ENCODE measurements around the gene ASNS. TPM values are rescaled to one million over a fixed set of nuclear protein-coding genes. Genes with fewer than 3 reads are reported as not detected.
"Not testable (repeated sequence)": the region's sequence is repeated elsewhere in the genome, so short reads cannot be mapped to it uniquely, and the experiment has no call there.

The ASNS gene, protein sequence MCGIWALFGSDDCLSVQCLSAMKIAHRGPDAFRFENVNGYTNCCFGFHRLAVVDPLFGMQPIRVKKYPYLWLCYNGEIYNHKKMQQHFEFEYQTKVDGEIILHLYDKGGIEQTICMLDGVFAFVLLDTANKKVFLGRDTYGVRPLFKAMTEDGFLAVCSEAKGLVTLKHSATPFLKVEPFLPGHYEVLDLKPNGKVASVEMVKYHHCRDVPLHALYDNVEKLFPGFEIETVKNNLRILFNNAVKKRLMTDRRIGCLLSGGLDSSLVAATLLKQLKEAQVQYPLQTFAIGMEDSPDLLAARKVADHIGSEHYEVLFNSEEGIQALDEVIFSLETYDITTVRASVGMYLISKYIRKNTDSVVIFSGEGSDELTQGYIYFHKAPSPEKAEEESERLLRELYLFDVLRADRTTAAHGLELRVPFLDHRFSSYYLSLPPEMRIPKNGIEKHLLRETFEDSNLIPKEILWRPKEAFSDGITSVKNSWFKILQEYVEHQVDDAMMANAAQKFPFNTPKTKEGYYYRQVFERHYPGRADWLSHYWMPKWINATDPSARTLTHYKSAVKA
- total RNA-seq, result 10 to 100 TPM in 1 of 2 donors, 1 to 10 TPM in 1; 1.9 to 14.8 TPM
- 1 to 10 TPM; 2.2 to 7.2 TPM for polyA plus RNA-seq

DNA sequence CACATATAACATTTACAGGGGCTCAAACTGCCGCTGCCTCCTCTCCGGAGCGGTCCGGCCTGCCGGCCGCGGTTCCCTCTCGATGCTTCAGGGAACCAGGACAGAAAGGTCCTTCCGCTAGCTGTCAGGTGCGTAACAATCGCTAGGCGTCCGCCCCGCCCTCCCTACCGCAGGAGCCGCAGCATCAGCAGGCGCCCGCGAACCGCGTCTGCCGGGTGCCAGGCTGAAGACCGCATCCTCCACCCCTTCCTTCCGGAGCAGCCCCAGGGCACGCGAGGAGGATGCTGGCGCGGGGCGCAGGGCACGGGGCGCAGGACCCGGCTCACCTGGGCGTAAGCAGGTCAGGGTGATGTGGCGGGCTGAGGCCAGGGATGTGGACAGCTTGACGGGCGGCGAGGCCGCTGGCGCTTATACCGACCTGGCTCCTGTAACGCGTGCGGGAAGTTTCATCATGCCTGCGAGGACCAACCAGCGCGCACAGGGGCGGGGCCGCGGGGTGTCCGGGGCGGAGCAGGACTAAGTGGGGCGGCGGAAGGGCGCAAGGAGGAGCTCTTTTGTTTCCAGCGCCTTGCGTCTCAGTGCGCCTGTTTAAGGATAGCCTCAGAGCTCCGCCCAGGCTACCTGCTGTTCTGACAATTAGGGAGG is at the start of gene ASNS:
Gene ASNS, minus strand, starts transcription at position 384 of the 645 bp plus-strand sequence. CDS start 3,252 bp downstream, outside the sequence.
- TF ChIP-seq, protein P1, sequence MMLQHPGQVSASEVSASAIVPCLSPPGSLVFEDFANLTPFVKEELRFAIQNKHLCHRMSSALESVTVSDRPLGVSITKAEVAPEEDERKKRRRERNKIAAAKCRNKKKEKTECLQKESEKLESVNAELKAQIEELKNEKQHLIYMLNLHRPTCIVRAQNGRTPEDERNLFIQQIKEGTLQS (IDR thresholded peaks at IDR 0.05), result peak; percentile 58
- peak; percentile 38 for TF ChIP-seq SP1 (IDR thresholded peaks at IDR 0.05)
- TF ChIP-seq RXRA (IDR thresholded peaks at IDR 0.05), result peak in 1 of 2 donors; percentile 25
- no peak for TF ChIP-seq NR2F2 (IDR thresholded peaks at IDR 0.05)
- TF ChIP-seq FOXA2 (IDR thresholded peaks at IDR 0.05), result no peak
- WGBS, result 3% methylated on average over 58 of the region's 58 CpGs
- H3K9me3 ChIP-seq (ENCODE audit: control insufficient read depth in 4 of 4, low read length in 3 of 4), result no peaks in the 10 kb centered on the region
- H3K27ac ChIP-seq (ENCODE audit: low read depth in 1 of 2, low read length in 2 of 2), result peak within 1 kb of the TSS in 1 of 2 donors; percentile 2
- H3K36me3 ChIP-seq (ENCODE audit: control insufficient read depth in 4 of 4, insufficient read depth in 3 of 4, low read depth in 1 of 4, low read length in 3 of 4), result no peaks in the 10 kb centered on the region
- peaks cover 0 to 8% (median 4%) of the 10 kb centered on the region in 4 donors for H3K4me1 ChIP-seq (ENCODE audit: control insufficient read depth in 4 of 4, insufficient read depth in 4 of 4, low read length in 3 of 4)
- DNase-seq (ENCODE audit: low spot score), result peak; percentile 82
- peak within 1 kb of the TSS; percentile 3 to 7 for H3K9ac ChIP-seq (ENCODE audit: low read depth in 1 of 2, low read length in 2 of 2)
- H3K4me3 ChIP-seq (ENCODE audit: low read depth in 1 of 3, low read length in 3 of 3), result peak within 1 kb of the TSS; percentile 15 to 55 (median 51)
- peaks cover 0 to 2% (median 0%) of the 10 kb centered on the region in 4 donors for H3K27me3 ChIP-seq (ENCODE audit: control insufficient read depth in 4 of 4, insufficient read depth in 4 of 4, low read length in 3 of 4)

DNA sequence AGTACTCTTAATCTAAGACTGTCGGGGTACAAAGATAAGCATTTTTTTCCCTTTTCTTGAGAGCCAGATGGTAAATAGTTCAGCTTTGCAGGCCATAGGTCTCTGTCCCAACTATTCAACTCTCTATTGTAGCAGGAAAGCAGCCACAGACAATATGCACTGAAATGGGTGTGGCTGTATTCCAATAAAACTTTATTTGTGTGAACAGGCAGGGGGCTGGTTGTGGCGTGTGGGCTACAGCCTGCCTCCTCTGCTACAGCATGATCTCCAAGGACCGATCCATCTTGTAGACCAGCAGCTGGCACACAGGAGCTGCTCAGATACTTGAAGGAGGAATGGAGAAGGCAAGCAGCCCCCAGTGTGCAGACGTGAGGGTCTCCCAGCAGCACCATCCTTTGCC is 49.0 kb upstream of the ASNS start:
- H3K9ac ChIP-seq (ENCODE audit: low read depth in 1 of 2, low read length in 2 of 2); H3K4me3 ChIP-seq (ENCODE audit: low read depth in 1 of 3, low read length in 3 of 3); H3K4me1 ChIP-seq (ENCODE audit: control insufficient read depth in 4 of 4, insufficient read depth in 4 of 4, low read length in 3 of 4); H3K27me3 ChIP-seq (ENCODE audit: control insufficient read depth in 4 of 4, insufficient read depth in 4 of 4, low read length in 3 of 4); H3K36me3 ChIP-seq (ENCODE audit: control insufficient read depth in 4 of 4, insufficient read depth in 3 of 4, low read depth in 1 of 4, low read length in 3 of 4); DNase-seq (ENCODE audit: low spot score); H3K9me3 ChIP-seq (ENCODE audit: control insufficient read depth in 4 of 4, low read length in 3 of 4); H3K27ac ChIP-seq (ENCODE audit: low read depth in 1 of 2, low read length in 2 of 2): not testable (repeated sequence)
- 91% methylated on average over 4 of the region's 4 CpGs for WGBS

DNA sequence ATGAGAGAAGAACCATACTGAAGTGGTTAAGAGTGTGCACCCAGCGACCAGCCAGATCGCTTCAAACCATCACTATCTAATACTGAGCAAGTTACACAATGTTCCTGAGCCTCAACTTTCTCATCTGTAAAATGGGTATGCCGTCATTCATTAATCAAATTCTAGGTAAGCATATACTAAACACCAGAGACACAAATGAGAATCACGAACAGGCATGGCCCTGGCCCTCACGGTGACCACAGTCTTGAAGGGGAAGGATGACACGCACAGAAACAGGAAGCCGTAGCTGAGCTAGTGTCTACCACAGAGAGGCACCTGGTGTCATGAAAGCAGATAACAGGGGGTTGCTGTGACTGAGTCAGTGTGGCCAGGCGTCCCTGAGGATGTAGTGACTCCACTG is 43.1 kb upstream of the ASNS start:
- H3K9me3 ChIP-seq (ENCODE audit: control insufficient read depth in 4 of 4, low read length in 3 of 4); DNase-seq (ENCODE audit: low spot score); H3K36me3 ChIP-seq (ENCODE audit: control insufficient read depth in 4 of 4, insufficient read depth in 3 of 4, low read depth in 1 of 4, low read length in 3 of 4); H3K27ac ChIP-seq (ENCODE audit: low read depth in 1 of 2, low read length in 2 of 2); H3K27me3 ChIP-seq (ENCODE audit: control insufficient read depth in 4 of 4, insufficient read depth in 4 of 4, low read length in 3 of 4); H3K4me3 ChIP-seq (ENCODE audit: low read depth in 1 of 3, low read length in 3 of 3); H3K9ac ChIP-seq (ENCODE audit: low read depth in 1 of 2, low read length in 2 of 2); H3K4me1 ChIP-seq (ENCODE audit: control insufficient read depth in 4 of 4, insufficient read depth in 4 of 4, low read length in 3 of 4): not testable (repeated sequence)
- WGBS, result 91% methylated on average over 7 of the region's 8 CpGs

DNA sequence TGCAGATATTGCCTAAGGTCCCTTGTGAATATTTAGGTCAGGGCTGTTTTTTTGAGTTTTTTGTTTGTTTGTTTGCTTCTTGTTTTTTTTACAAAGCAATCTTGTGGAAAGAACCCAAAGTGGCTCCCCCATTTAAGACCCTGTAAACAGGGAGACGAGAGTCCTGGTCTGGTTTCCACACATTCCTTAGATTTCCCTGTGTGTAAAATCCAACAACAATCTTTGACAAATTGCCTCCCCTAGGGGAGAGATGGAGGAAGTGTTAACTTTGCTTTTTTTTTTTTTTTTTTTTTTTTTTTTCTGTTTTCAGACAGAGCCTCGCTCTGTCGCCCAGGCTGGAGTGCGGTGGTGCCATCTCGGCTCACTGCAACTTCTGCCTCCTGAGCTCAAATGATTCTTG is 40.1 kb upstream of the ASNS start:
- DNase-seq (ENCODE audit: low spot score), result not testable (repeated sequence)

DNA sequence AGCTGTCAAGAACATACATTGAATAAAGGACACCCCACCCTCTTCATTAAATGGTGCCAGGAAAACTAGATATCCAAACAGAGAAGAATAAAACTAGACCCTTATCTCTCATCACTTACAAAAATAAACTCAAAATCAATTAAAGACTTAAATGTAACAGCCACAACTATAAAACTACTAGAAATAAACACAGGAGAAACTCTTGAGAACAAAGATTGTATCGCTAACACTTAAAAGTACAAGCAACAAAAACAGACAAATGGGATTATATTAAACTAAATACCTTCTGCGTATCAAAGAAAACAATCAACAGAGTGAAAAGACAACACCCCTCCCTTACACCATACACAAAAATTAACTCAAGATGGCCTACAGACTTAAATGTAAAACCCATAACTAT is 24.7 kb upstream of the ASNS start:
- not testable (repeated sequence) for H3K36me3 ChIP-seq (ENCODE audit: control insufficient read depth in 4 of 4, insufficient read depth in 3 of 4, low read depth in 1 of 4, low read length in 3 of 4); H3K4me3 ChIP-seq (ENCODE audit: low read depth in 1 of 3, low read length in 3 of 3); H3K4me1 ChIP-seq (ENCODE audit: control insufficient read depth in 4 of 4, insufficient read depth in 4 of 4, low read length in 3 of 4); H3K27me3 ChIP-seq (ENCODE audit: control insufficient read depth in 4 of 4, insufficient read depth in 4 of 4, low read length in 3 of 4); H3K27ac ChIP-seq (ENCODE audit: low read depth in 1 of 2, low read length in 2 of 2); DNase-seq (ENCODE audit: low spot score); H3K9ac ChIP-seq (ENCODE audit: low read depth in 1 of 2, low read length in 2 of 2); H3K9me3 ChIP-seq (ENCODE audit: control insufficient read depth in 4 of 4, low read length in 3 of 4)
- WGBS, result 94% methylated on average over 2 of the region's 2 CpGs

More for the DNA sequence above, 40.1 kb upstream of the ASNS start:
- H3K27me3 ChIP-seq (ENCODE audit: control insufficient read depth in 4 of 4, insufficient read depth in 4 of 4, low read length in 3 of 4); H3K27ac ChIP-seq (ENCODE audit: low read depth in 1 of 2, low read length in 2 of 2); H3K9ac ChIP-seq (ENCODE audit: low read depth in 1 of 2, low read length in 2 of 2); H3K4me3 ChIP-seq (ENCODE audit: low read depth in 1 of 3, low read length in 3 of 3); H3K9me3 ChIP-seq (ENCODE audit: control insufficient read depth in 4 of 4, low read length in 3 of 4); H3K36me3 ChIP-seq (ENCODE audit: control insufficient read depth in 4 of 4, insufficient read depth in 3 of 4, low read depth in 1 of 4, low read length in 3 of 4); H3K4me1 ChIP-seq (ENCODE audit: control insufficient read depth in 4 of 4, insufficient read depth in 4 of 4, low read length in 3 of 4): not testable (repeated sequence)
- 93% methylated on average over 5 of the region's 5 CpGs for WGBS

DNA sequence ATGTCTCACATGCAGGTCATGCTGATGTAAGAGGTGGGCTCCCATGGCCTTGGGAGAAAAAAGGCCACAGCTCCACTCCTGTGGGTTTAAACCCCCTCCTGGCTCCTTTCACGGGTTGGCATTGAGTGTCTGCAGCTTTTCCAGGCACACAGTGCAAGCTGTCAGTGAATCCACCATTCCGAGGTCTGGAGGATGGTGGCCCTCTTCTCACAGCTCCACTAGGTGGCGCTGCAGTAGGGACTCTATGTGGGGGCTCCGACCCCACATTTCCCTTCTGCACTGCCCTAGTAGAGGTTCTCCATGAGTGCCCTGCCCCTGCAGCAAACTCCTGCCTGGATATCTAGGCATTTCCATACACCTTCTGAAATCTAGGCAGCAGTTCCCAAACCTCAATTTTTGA is 19.5 kb upstream of the ASNS start:
- not testable (repeated sequence) for H3K36me3 ChIP-seq (ENCODE audit: control insufficient read depth in 4 of 4, insufficient read depth in 3 of 4, low read depth in 1 of 4, low read length in 3 of 4); H3K27ac ChIP-seq (ENCODE audit: low read depth in 1 of 2, low read length in 2 of 2); H3K9me3 ChIP-seq (ENCODE audit: control insufficient read depth in 4 of 4, low read length in 3 of 4); H3K4me3 ChIP-seq (ENCODE audit: low read depth in 1 of 3, low read length in 3 of 3); H3K4me1 ChIP-seq (ENCODE audit: control insufficient read depth in 4 of 4, insufficient read depth in 4 of 4, low read length in 3 of 4); DNase-seq (ENCODE audit: low spot score); H3K9ac ChIP-seq (ENCODE audit: low read depth in 1 of 2, low read length in 2 of 2); H3K27me3 ChIP-seq (ENCODE audit: control insufficient read depth in 4 of 4, insufficient read depth in 4 of 4, low read length in 3 of 4)
- 57% methylated on average over 4 of the region's 4 CpGs for WGBS

DNA sequence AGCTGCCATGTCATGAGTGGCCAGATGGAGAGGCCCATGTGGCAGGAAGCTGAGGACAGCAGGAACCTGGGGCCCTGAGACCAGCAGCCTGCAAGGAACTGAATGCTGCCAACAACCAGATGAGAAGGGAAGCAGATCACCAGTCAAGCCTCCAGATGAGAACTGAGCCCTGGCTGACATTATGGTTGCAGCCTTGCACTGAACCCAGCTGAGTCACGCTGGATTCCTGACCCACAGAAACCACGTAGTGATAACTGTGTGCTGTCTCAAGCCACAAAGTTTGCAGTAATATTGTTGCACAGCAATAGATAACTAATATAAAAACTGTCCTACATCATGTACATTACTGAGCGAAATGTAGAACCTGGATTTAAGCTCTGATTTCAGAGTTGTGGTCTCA is 7.3 kb upstream of the ASNS start:
- H3K9me3 ChIP-seq (ENCODE audit: control insufficient read depth in 4 of 4, low read length in 3 of 4); H3K4me3 ChIP-seq (ENCODE audit: low read depth in 1 of 3, low read length in 3 of 3); H3K27ac ChIP-seq (ENCODE audit: low read depth in 1 of 2, low read length in 2 of 2); H3K4me1 ChIP-seq (ENCODE audit: control insufficient read depth in 4 of 4, insufficient read depth in 4 of 4, low read length in 3 of 4); H3K27me3 ChIP-seq (ENCODE audit: control insufficient read depth in 4 of 4, insufficient read depth in 4 of 4, low read length in 3 of 4); DNase-seq (ENCODE audit: low spot score); H3K9ac ChIP-seq (ENCODE audit: low read depth in 1 of 2, low read length in 2 of 2); H3K36me3 ChIP-seq (ENCODE audit: control insufficient read depth in 4 of 4, insufficient read depth in 3 of 4, low read depth in 1 of 4, low read length in 3 of 4): not testable (repeated sequence)
- 87% methylated on average over 3 of the region's 3 CpGs for WGBS

Data from liver (tissue), 9 donors.